Measurements from ENCODE around the gene USP28.

GRCh38 chr11:113906516-113906915 is 31.1 kb upstream of the USP28 start:
- TF ChIP-seq CTCF (conservative IDR thresholded peaks at IDR 0.05 in 1 of 2, IDR thresholded peaks at IDR 0.05 in 1 of 2; ENCODE audit: low read depth in 1 of 2, low read length in 2 of 2) (no peak), EZH2 (IDR thresholded peaks at IDR 0.05; ENCODE audit: low read length, missing control alignments) (no peak)
